Neutrophil (primary cell): ENCODE measurements around the gene CDK5RAP2.
"Not testable (repeated sequence)": the region's sequence is repeated elsewhere in the genome, so short reads cannot be mapped to it uniquely, and the experiment has no call there.

ENCODE experiments used
- H3K27ac ChIP-seq: fragments of 200-600 bp; sonication (generic); 2 replicates; pipeline ENCODE4 v1.5.1; 2016; ENCODE audit warnings: mild to moderate bottlenecking, moderate library complexity
- H3K27me3 ChIP-seq: fragments of 200-600 bp; sonication (generic); 2 replicates; pipeline ENCODE4 v1.6.0; 2016; ENCODE audit warnings: mild to moderate bottlenecking
- H3K36me3 ChIP-seq: fragments of 200-600 bp; sonication (generic); 2 replicates; pipeline ENCODE4 v1.5.1; 2017
- H3K4me1 ChIP-seq, 2 experiments: fragments of 200-600 bp in 1 of 2; sonication (generic) in 1 of 2; 1 replicate in 1 of 2; 2 replicates in 1 of 2; pipeline versions ENCODE4 v1.5.1 to v1.6.1; 2013 to 2016; ENCODE audit warnings: low read depth in 1 of 2, low read length in 1 of 2, mild to moderate bottlenecking in 1 of 2, moderate library complexity in 1 of 2; ENCODE audit not compliant: control insufficient read depth in 1 of 2, insufficient read depth in 1 of 2
- H3K4me3 ChIP-seq, 2 experiments: fragments of 200-600 bp in 1 of 2; sonication (generic) in 1 of 2; 1 replicate in 1 of 2; 2 replicates in 1 of 2; pipeline ENCODE4 v1.5.1; 2013 to 2016; ENCODE audit warnings: low read depth in 1 of 2, low read length in 1 of 2, mild to moderate bottlenecking in 1 of 2, moderate library complexity in 1 of 2
- H3K9me3 ChIP-seq: fragments of 200-600 bp; sonication (generic); 2 replicates; pipeline ENCODE4 v1.5.1; 2016
- CTCF ChIP-seq: fragments of 200-600 bp; sonication (generic); IDR thresholded peaks from 2 replicates; pipeline ENCODE4 v1.5.1; 2016; ENCODE audit warnings: antibody characterized with exemption

The CDK5RAP2 gene

DNA sequence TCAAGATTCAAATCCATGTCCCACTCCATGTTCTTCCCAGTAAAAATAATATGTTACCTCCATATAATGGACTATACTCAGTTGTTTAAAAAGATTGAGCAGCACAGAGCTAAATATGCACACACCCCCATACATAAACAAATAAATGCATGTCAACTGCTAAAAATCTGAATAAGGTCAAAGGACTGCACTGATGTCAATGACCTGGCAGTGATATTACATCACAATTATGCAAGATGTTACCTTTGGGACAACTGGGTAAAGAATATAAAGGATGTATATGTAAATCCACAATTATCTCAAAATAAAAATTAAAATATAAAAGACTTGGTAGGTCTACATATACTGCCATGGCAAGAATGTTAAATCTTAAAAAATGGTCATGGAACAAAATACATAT lies 57.9 kb downstream of the CDK5RAP2 start:
- Histone ChIP-seq H3K36me3 (peaks cover 63% of the 10 kb centered on the region), H3K4me1 (no peaks in the 10 kb centered on the region), H3K4me3 (no peak overlapping the region), H3K27ac (no peak overlapping the region), H3K9me3 (no peaks in the 10 kb centered on the region), H3K27me3 (no peaks in the 10 kb centered on the region)
- no peak for TF ChIP-seq CTCF

DNA sequence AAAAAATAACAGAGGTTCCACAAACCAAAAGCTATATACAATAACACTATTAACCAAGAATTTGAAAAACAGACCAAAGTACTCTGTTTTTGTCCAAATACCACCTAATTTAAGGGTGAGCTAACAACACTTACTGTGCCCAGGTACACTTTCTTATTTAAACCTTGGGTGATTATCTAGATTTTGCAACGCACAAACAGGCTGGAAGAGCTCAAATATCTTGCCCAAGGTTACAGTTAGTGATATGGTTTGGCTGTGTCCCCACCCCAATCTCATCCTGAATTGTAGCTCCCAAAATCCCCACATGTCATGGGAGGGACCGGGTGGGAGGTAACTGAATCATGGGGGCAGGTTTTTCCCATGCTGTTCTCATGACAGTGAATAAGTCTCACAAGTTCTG lies 58.9 kb downstream of the CDK5RAP2 start:
- Histone ChIP-seq H3K27me3 (no peaks in the 10 kb centered on the region), H3K4me1 (no peaks in the 10 kb centered on the region), H3K9me3 (no peaks in the 10 kb centered on the region), H3K4me3 (no peak overlapping the region), H3K27ac (no peak overlapping the region), H3K36me3 (peaks cover 60% of the 10 kb centered on the region)
- no peak for TF ChIP-seq CTCF

- not testable (repeated sequence) for H3K27me3 ChIP-seq, H3K4me1 ChIP-seq, H3K9me3 ChIP-seq, H3K4me3 ChIP-seq, H3K27ac ChIP-seq
- H3K36me3 ChIP-seq, result peaks cover 57% of the 10 kb centered on the region
Observed at GRCh38 chr9:120515996-120516395, 64.0 kb downstream of the CDK5RAP2 start.

GRCh38 chr9:120515481-120515880 lies 64.5 kb downstream of the CDK5RAP2 start:
- H3K36me3 ChIP-seq, result peaks cover 59% of the 10 kb centered on the region

GRCh38 chr9:120514405-120514804 lies 65.6 kb downstream of the CDK5RAP2 start:
- no peak for TF ChIP-seq CTCF
- peaks cover 62% of the 10 kb centered on the region for H3K36me3 ChIP-seq
- no peaks in the 10 kb centered on the region for H3K27me3 ChIP-seq
- H3K9me3 ChIP-seq, result no peaks in the 10 kb centered on the region
- no peak overlapping the region for H3K27ac ChIP-seq
- H3K4me3 ChIP-seq, result no peak overlapping the region
- H3K4me1 ChIP-seq, result no peaks in the 10 kb centered on the region

More at GRCh38 chr9:120515481-120515880, 64.5 kb downstream of the CDK5RAP2 start:
- H3K9me3 ChIP-seq, H3K27ac ChIP-seq, H3K4me1 ChIP-seq, H3K27me3 ChIP-seq, H3K4me3 ChIP-seq: not testable (repeated sequence)

DNA sequence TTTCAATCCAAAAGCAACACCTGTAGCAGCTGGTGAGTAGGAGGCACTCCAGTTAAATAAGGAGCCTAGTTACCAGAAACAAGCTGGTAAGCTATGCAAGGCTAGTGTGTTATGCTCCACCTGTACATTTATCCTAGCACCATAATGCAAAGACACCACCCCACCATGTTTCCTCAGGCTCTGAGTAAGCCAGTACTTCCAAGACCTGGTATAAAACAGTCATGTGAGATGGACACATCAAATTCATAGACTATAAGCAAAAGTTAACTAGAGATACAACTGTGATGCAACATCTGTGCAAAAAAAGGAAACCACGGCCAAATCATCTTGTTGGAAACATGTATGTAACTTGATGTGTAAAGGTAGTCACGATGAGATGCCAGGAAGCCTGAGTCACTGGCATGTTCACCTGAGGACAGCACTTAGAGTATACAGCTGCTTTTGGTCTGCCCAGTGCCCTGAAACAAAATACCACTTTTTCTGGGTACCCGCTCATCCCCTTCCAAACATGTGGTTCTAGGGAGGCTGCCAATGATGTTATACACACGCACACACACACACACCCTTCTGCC lies 66.1 kb downstream of the CDK5RAP2 start:
- no peak overlapping the region for H3K27ac ChIP-seq
- TF ChIP-seq CTCF, result no peak
- no peaks in the 10 kb centered on the region for H3K9me3 ChIP-seq
- no peak overlapping the region for H3K4me3 ChIP-seq
- no peaks in the 10 kb centered on the region for H3K4me1 ChIP-seq
- peaks cover 67% of the 10 kb centered on the region for H3K36me3 ChIP-seq
- no peaks in the 10 kb centered on the region for H3K27me3 ChIP-seq

- H3K9me3 ChIP-seq, result no peaks in the 10 kb centered on the region
- H3K4me3 ChIP-seq, result no peak overlapping the region
- no peak for TF ChIP-seq CTCF
- peaks cover 48% of the 10 kb centered on the region for H3K36me3 ChIP-seq
- H3K4me1 ChIP-seq, result no peaks in the 10 kb centered on the region
- no peaks in the 10 kb centered on the region for H3K27me3 ChIP-seq
- no peak overlapping the region for H3K27ac ChIP-seq
Observed at GRCh38 chr9:120510816-120511215, 69.2 kb downstream of the CDK5RAP2 start.
